Measurements from ENCODE around the gene OOSP3. TPM values are rescaled to one million over a fixed set of nuclear protein-coding genes. Genes with fewer than 3 reads are reported as not detected.

OOSP3 gene
- total RNA-seq, 1 experiment from 2014 or later: not detected

- intact Hi-C loops (cut with micrococcal nuclease): no loop called here
- ChIA-PET CTCF (no interaction called here), POLR2A (no interaction called here), RAD21 (ENCODE audit: low non-redundant PET in 1 of 2, low total read pairs in 2 of 2, uncharacterized antibody in 2 of 2, unreplicated experiment in 2 of 2) (no interaction called here)
- Histone ChIP-seq H3K4me3 (replicated peaks in 1 of 2; ENCODE audit: low read depth in 1 of 2, low read length in 2 of 2) (no peak overlapping the region), H3K36me3 (ENCODE audit: control insufficient read depth in 1 of 2, insufficient read depth in 2 of 2, low read length in 2 of 2) (no peaks in the 10 kb centered on the region), H4K20me1 (ENCODE audit: insufficient read depth) (no peaks in the 10 kb centered on the region), H3K4me1 (ENCODE audit: control insufficient read depth in 1 of 2, insufficient read depth in 2 of 2, low read length in 2 of 2) (no peaks in the 10 kb centered on the region; a peak in 1 of 4 replicates), H3K79me2 (ENCODE audit: insufficient read depth, low read length) (no peaks in the 10 kb centered on the region), H3K4me2 (ENCODE audit: low read length) (no peak overlapping the region), H3K27ac (ENCODE audit: low read depth, low read length) (no peak overlapping the region), H2AFZ (ENCODE audit: low read depth, low read length, poor library complexity, severe bottlenecking) (no peak overlapping the region), H3K9me3 (ENCODE audit: control insufficient read depth in 1 of 2, insufficient read depth in 1 of 2, low read depth in 1 of 2, low read length in 2 of 2) (no peaks in the 10 kb centered on the region), H3K27me3 (ENCODE audit: insufficient read depth, low read length) (no peaks in the 10 kb centered on the region), H3K9ac (ENCODE audit: low read length) (no peak overlapping the region), H3K9me2 (ENCODE audit: insufficient read depth) (no peaks in the 10 kb centered on the region)
- BruUV-seq (replicated peaks): no TSS peak
- DNase-seq (ENCODE audit: low read depth, low spot score): no peak
- no peak for ATAC-seq
- TF ChIP-seq, protein P1, sequence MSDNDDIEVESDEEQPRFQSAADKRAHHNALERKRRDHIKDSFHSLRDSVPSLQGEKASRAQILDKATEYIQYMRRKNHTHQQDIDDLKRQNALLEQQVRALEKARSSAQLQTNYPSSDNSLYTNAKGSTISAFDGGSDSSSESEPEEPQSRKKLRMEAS (IDR thresholded peaks at IDR 0.05): no peak
- TF ChIP-seq POLR2A (IDR thresholded peaks at IDR 0.05; ENCODE audit: borderline replicate concordance, extremely low read depth, insufficient read depth, insufficient read length): no peak
- TF ChIP-seq ATF3 (IDR thresholded peaks at IDR 0.05): no peak
- no peak for TF ChIP-seq FOSL1 (IDR thresholded peaks at IDR 0.05; ENCODE audit: low read depth)
- TF ChIP-seq EGR1 (IDR thresholded peaks at IDR 0.05; ENCODE audit: low read depth): no peak
- TF ChIP-seq ELF1 (IDR thresholded peaks at IDR 0.05; ENCODE audit: borderline replicate concordance, low read depth): no peak
- TF ChIP-seq EZH2 (IDR thresholded peaks at IDR 0.05): no peak
- no peak for TF ChIP-seq TCF7L2 (IDR thresholded peaks at IDR 0.05; ENCODE audit: borderline replicate concordance, extremely low read depth, insufficient read depth, insufficient read length)
- no peak for TF ChIP-seq ZNF274 (IDR thresholded peaks at IDR 0.05; ENCODE audit: low read depth, low read length)
- no peak for TF ChIP-seq ZBTB33 (IDR thresholded peaks at IDR 0.05; ENCODE audit: extremely low read depth, insufficient replicate concordance, low read length)
- no peak for TF ChIP-seq JUND (IDR thresholded peaks at IDR 0.05)
These were observed 66.1 kb downstream of the OOSP3 start for GRCh38 chr11:59944720-59945119.

Other genes starting within 250 kb of the OOSP3 start
- 37.6 TPM for gene PATL1, start 209.7 kb upstream of the OOSP3 start, total RNA-seq (2021; ENCODE audit: unreplicated experiment)
- gene OR10V1, start 164.9 kb upstream of the OOSP3 start, total RNA-seq (2021; ENCODE audit: unreplicated experiment): not detected
- gene STX3, start 123.4 kb upstream of the OOSP3 start, total RNA-seq (2021; ENCODE audit: unreplicated experiment): 20.4 TPM
- gene MRPL16, start 68.0 kb upstream of the OOSP3 start, total RNA-seq (2021; ENCODE audit: unreplicated experiment): 61.0 TPM
- not detected for gene CBLIF, start 33.3 kb upstream of the OOSP3 start, total RNA-seq (2021; ENCODE audit: unreplicated experiment)
- 1.7 TPM for gene TCN1, start 12.3 kb upstream of the OOSP3 start, total RNA-seq (2021; ENCODE audit: unreplicated experiment)
- gene OOSP1, start 59.6 kb downstream of the OOSP3 start, total RNA-seq (2021; ENCODE audit: unreplicated experiment): not detected
- not detected for gene OOSP4A, start 85.3 kb downstream of the OOSP3 start, total RNA-seq (2021; ENCODE audit: unreplicated experiment)
- gene OOSP4B, start 138.4 kb downstream of the OOSP3 start, total RNA-seq (2021; ENCODE audit: unreplicated experiment): not detected
- gene OOSP2, start 161.6 kb downstream of the OOSP3 start, total RNA-seq (2021; ENCODE audit: unreplicated experiment): not detected
- not detected for gene MS4A3, start 177.9 kb downstream of the OOSP3 start, total RNA-seq (2021; ENCODE audit: unreplicated experiment)
- gene MS4A2, start 209.9 kb downstream of the OOSP3 start, total RNA-seq (2021; ENCODE audit: unreplicated experiment): not detected